GM12878 (cell line): ENCODE data around the gene ZMAT3. TPM values are rescaled to one million over a fixed set of nuclear protein-coding genes. Genes with fewer than 3 reads are reported as not detected.

Source experiments
- ATAC-seq: fragments of 200-7000 bp; cut with Tn5 transposase; 3 replicates; pipeline ENCODE4 v1.9.1; 2020; ENCODE audit warnings: mild to moderate bottlenecking, moderate library complexity
- BruUV-seq: library from RNA; stranded (reverse); fragments of 400-500 nt; replicated peaks from 2 replicates; lab custom pipeline; 2021; lab: Mats Ljungman, UMichigan
- CTCF ChIA-PET: fragments of 300-600 bp; sonication (Branson Sonifier 250); formaldehyde crosslinking; extraction: SDS; loops from one replicate; lab custom pipeline; 2021; ENCODE audit warnings: inconsistent platforms; lab: Yijun Ruan, JAX
- POLR2A ChIA-PET: fragments of 350-600 bp; formaldehyde crosslinking; extraction: SDS; loops from one replicate; lab custom pipeline; 2021; ENCODE audit warnings: inconsistent platforms; lab: Charles Lee
- RAD21 ChIA-PET: fragments of 300-600 bp; sonication (Branson Sonifier 250); formaldehyde crosslinking; loops from one replicate; lab custom pipeline; 2023; ENCODE audit warnings: antibody characterized with exemption; ENCODE audit not compliant: unreplicated experiment; lab: Charles Lee
- SMC1A ChIA-PET: fragments of 300-600 bp; sonication (Branson Sonifier 250); formaldehyde crosslinking; loops from one replicate; lab custom pipeline; 2023; ENCODE audit not compliant: unreplicated experiment, uncharacterized antibody; lab: Charles Lee
- DNase-seq: peaks from one replicate; pipeline ENCODE4 v3.0.0-alpha.2; 2011; ENCODE audit warnings: low read depth, low spot score
- FAIRE-seq: peaks from 3 replicates; lab custom pipeline; 2011; peaks lifted over from hg19 to GRCh38; lab: Jason Lieb, UNC
- H2AFZ ChIP-seq: 2 replicates; pipeline ENCODE4 v1.6.0; 2011; ENCODE audit warnings: low read depth, low read length, control low read depth; ENCODE audit not compliant: control insufficient read depth
- H3K27ac ChIP-seq: 2 replicates; pipeline ENCODE4 v1.5.1; 2011; ENCODE audit warnings: control low read depth; ENCODE audit not compliant: control insufficient read depth, insufficient read depth
- H3K27me3 ChIP-seq, 2 experiments: replicated peaks in 1 of 2; 2 replicates each; pipeline versions ENCODE4 v1.6.0 to v1.6.1; 2011; ENCODE audit warnings: low read length in 1 of 2; ENCODE audit not compliant: control insufficient read depth in 2 of 2, insufficient read depth in 2 of 2
- H3K36me3 ChIP-seq, 2 experiments: 2 replicates each; pipeline ENCODE4 v1.5.1; 2011; ENCODE audit warnings: low read length in 1 of 2; ENCODE audit not compliant: control insufficient read depth in 2 of 2, insufficient read depth in 2 of 2
- H3K4me1 ChIP-seq: 2 replicates; pipeline ENCODE4 v1.6.1; 2011; ENCODE audit warnings: mild to moderate bottlenecking, low read length, moderate library complexity, mixed read lengths; ENCODE audit not compliant: control insufficient read depth, insufficient read depth
- H3K4me2 ChIP-seq: 2 replicates; pipeline ENCODE4 v1.6.0; 2011; ENCODE audit warnings: control low read depth; ENCODE audit not compliant: control insufficient read depth, insufficient read depth
- H3K4me3 ChIP-seq: fragments of 200-600 bp; sonication (generic); 2 replicates; pipeline ENCODE4 v1.5.1; 2016
- H3K79me2 ChIP-seq: 2 replicates; pipeline ENCODE4 v1.6.0; 2011; ENCODE audit warnings: low read length; ENCODE audit not compliant: control insufficient read depth, insufficient read depth
- H3K9ac ChIP-seq: 2 replicates; pipeline ENCODE4 v1.8.0; 2011; ENCODE audit warnings: low read length, control low read depth, mixed read lengths; ENCODE audit not compliant: control insufficient read depth, insufficient read depth
- H3K9me3 ChIP-seq: replicated peaks from 3 replicates; pipeline ENCODE4 v1.5.1; 2011; ENCODE audit warnings: mild to moderate bottlenecking, low read length; ENCODE audit not compliant: control insufficient read depth, insufficient read depth
- H4K20me1 ChIP-seq: 2 replicates; pipeline ENCODE4 v1.6.0; 2011; ENCODE audit not compliant: control insufficient read depth, insufficient read depth
- ATF7 ChIP-seq: fragments of 450-650 bp; IDR thresholded peaks from 2 replicates; pipeline ENCODE4 v1.6.1; 2016; ENCODE audit warnings: low read depth, mild to moderate bottlenecking
- CREB1 ChIP-seq: IDR thresholded peaks from 2 replicates; pipeline ENCODE4 v1.6.1; 2012; ENCODE audit warnings: low read depth, mild to moderate bottlenecking, inconsistent platforms
- EGR1 ChIP-seq, 2 experiments: IDR thresholded peaks; 1 replicate in 1 of 2; 2 replicates in 1 of 2; pipeline ENCODE4 v1.6.1; 2011 to 2012; ENCODE audit warnings: low read depth in 2 of 2, low read length in 2 of 2, borderline replicate concordance in 1 of 2, mild to moderate bottlenecking in 1 of 2, moderate library complexity in 1 of 2
- FOXM1 ChIP-seq: IDR thresholded peaks from 2 replicates; pipeline ENCODE4 v1.6.1; 2012; ENCODE audit warnings: low read depth, mild to moderate bottlenecking, inconsistent platforms, low read length, moderate library complexity
- HDAC6 ChIP-seq: fragments of 200-600 bp; sonication (generic); IDR thresholded peaks from one replicate; pipeline ENCODE4 v1.8.0; 2017; ENCODE audit warnings: antibody characterized with exemption; ENCODE audit not compliant: unreplicated experiment
- MEF2B ChIP-seq: fragments of 450-650 bp; IDR thresholded peaks from 2 replicates; pipeline ENCODE4 v1.6.1; 2018; ENCODE audit warnings: mild to moderate bottlenecking, moderate library complexity; ENCODE audit not compliant: partially characterized antibody, poor library complexity, severe bottlenecking
- NBN ChIP-seq: fragments of 450-650 bp; IDR thresholded peaks from 2 replicates; pipeline ENCODE4 v1.6.1; 2016
- PML ChIP-seq: IDR thresholded peaks from 2 replicates; pipeline ENCODE4 v1.6.1; 2012; ENCODE audit warnings: low read length, inconsistent platforms
- POLR2AphosphoS2 ChIP-seq: IDR thresholded peaks from 2 replicates; pipeline ENCODE4 v1.6.1; 2011; ENCODE audit warnings: low read depth, mild to moderate bottlenecking, low read length, improper control_type of control experiment, moderate library complexity
- RUNX3 ChIP-seq: IDR thresholded peaks from 2 replicates; pipeline ENCODE4 v1.6.1; 2012; ENCODE audit warnings: low read length, inconsistent platforms
- SPI1 ChIP-seq: IDR thresholded peaks from 2 replicates; pipeline ENCODE4 v1.6.1; 2011; ENCODE audit warnings: low read depth, mild to moderate bottlenecking, low read length, moderate library complexity, borderline replicate concordance; ENCODE audit not compliant: insufficient read depth
- YY1 ChIP-seq: IDR thresholded peaks from 2 replicates; pipeline ENCODE4 v1.6.1; 2011; ENCODE audit warnings: low read depth, mild to moderate bottlenecking, low read length
- ZNF207 ChIP-seq: fragments of 450-650 bp; IDR thresholded peaks from 2 replicates; pipeline ENCODE4 v1.6.1; 2014; ENCODE audit warnings: antibody characterized with exemption, mild to moderate bottlenecking, borderline replicate concordance
- ZNF24 ChIP-seq: fragments of 450-650 bp; IDR thresholded peaks from 2 replicates; pipeline ENCODE4 v1.6.1; 2017; ENCODE audit warnings: antibody characterized with exemption, mild to moderate bottlenecking
- WGBS: methylation state at CpG from one replicate; pipeline ENCODE4 v1.1.6; 2016; ENCODE audit warnings: low lambda C conversion rate; ENCODE audit not compliant: insufficient replicate concordance, insufficient coverage; ENCODE audit errors: missing lambda C conversion rate; 5-methylcytosine and 5-hydroxymethylcytosine counted together
- in situ Hi-C: fragments of 300-500 bp; cut with MboI; formaldehyde crosslinking; loops from 9 replicates; pipeline ENCODE4 v1.14.3; 2018; ENCODE audit warnings: mixed read lengths
- intact Hi-C: fragments of 100-400 bp; cut with micrococcal nuclease; formaldehyde crosslinking; loops from one replicate; pipeline ENCODE4 v1.14.2; 2022; ENCODE audit not compliant: unreplicated experiment
- polyA plus RNA-seq, 11 experiments: library from polyadenylated mRNA; depleted of rRNA in 4 of 11; unstranded in 6 of 11; stranded (reverse) in 5 of 11; fragments of >200 nt; fragmentation: Nextera tagmentation in 4 of 11; fragmentation: Illumina TruSeq in 1 of 11; extraction: Ambion mirVana in 4 of 11; extraction: Trizol in 1 of 11; gene quantifications; 1 replicate in 1 of 11; 2 replicates in 10 of 11; pipeline versions ENCODE4 v1.2.1 to v1.2.3, GENCODE V29; 2011 to 2016; ENCODE audit warnings: inconsistent platforms in 2 of 11, missing spikeins in 2 of 11, low read depth in 1 of 11
- total RNA-seq, 4 experiments: library from RNA; depleted of rRNA in 3 of 4; stranded (reverse); fragments of >200 nt in 3 of 4; fragmentation: Illumina TruSeq in 1 of 4; extraction: Trizol in 1 of 4; gene quantifications; 2 replicates each; pipeline versions ENCODE4 v1.2.1 to v1.2.3, GENCODE V29; 2013 to 2021

The ZMAT3 gene
- total and polyA plus RNA-seq, 10 of the 15 experiments (the other 5 are each of a cell fraction or from before 2014, with no cell fraction given) = 6.2 to 55.9 (median 25.8) TPM

GRCh38 chr3:179073816-179074215, 2.2 kb upstream of the ZMAT3 start:
- 96% methylated on average over 2 of the region's 2 CpGs for WGBS
- Histone ChIP-seq H3K36me3 (no peaks in the 10 kb centered on the region), H3K4me2 (0 out of 2 replicates have a peak overlapping the region, but pooled peaks have one; percentile 34), H4K20me1 (no peaks in the 10 kb centered on the region), H3K27ac (peak overlapping the region; percentile 25), H3K9me3 (no peaks in the 10 kb centered on the region), H2AFZ (no peak overlapping the region; the same call in 1 of the 2 replicates), H3K9ac (no peak overlapping the region), H3K79me2 (peaks cover 32% of the 10 kb centered on the region), H3K4me1 (peaks cover 23% of the 10 kb centered on the region), H3K4me3 (no peak overlapping the region), H3K27me3 (no peaks in the 10 kb centered on the region)
- ChIA-PET RAD21 (interaction anchor here (0.7 to 2.1 kb wide), 5 partner anchors 10 to 74 kb away, joined by 3 to 5 read pairs (median 3); no protein-coding TSS in a partner anchor), POLR2A (interaction anchor here (0.7 to 1.8 kb wide), 5 partner anchors 10 to 490 kb away, joined by 3 to 8 read pairs (median 5); no protein-coding TSS in a partner anchor), CTCF (interaction anchor here (0.6 to 3.4 kb wide), 10 partner anchors 9 to 1527 kb away, joined by 3 to 9 read pairs (median 4); no protein-coding TSS in a partner anchor), SMC1A (interaction anchor here (0.5 to 3.8 kb wide), 13 partner anchors 8 to 248 kb away, joined by 3 to 24 read pairs (median 3); no protein-coding TSS in a partner anchor)
- DNase-seq (no peak), ATAC-seq (no peak), FAIRE-seq (no peak)
- BruUV-seq = no TSS peak
- intact Hi-C loops = loop anchor here (10.0 kb wide), 1 partner anchor 639 kb away; no protein-coding TSS in a partner anchor
- 0 out of 2 replicates have a peak, but pooled peaks have one; percentile 16 for TF ChIP-seq FOXM1
- peak; percentile 54 for TF ChIP-seq RUNX3
- TF ChIP-seq YY1 = 0 out of 2 replicates have a peak, but pooled peaks have one; percentile 43
- no peak for TF ChIP-seq HDAC6
- TF ChIP-seq POLR2AphosphoS2 = no peak
- TF ChIP-seq, all 136 proteins: peak for 3
- in situ Hi-C loops = loop anchor here (25.0 kb wide), 1 partner anchor 888 kb away; no protein-coding TSS in a partner anchor

- ATAC-seq (peak; percentile 48), DNase-seq (no peak), FAIRE-seq (no peak)
- ChIA-PET CTCF (interaction anchor here (3.4 to 9.1 kb wide), 4 partner anchors 8 to 56 kb away, joined by 8 to 124 read pairs (median 111); no protein-coding TSS in a partner anchor), RAD21 (interaction anchor here (0.6 to 12.8 kb wide), 7 partner anchors 24 to 880 kb away, joined by 3 to 231 read pairs (median 5); partner anchors contain the start of gene PIK3CA), POLR2A (interaction anchor here (0.6 to 13.4 kb wide), 7 partner anchors 13 to 490 kb away, joined by 3 to 138 read pairs (median 14); partner anchors contain the start of genes ACTL6A, MFN1 and PIK3CA)
- peaks cover 50% of the 10 kb centered on the region for H3K79me2 ChIP-seq
- 2% methylated on average over 7 of the region's 7 CpGs for WGBS
- peak overlapping the region; percentile 93 for H2AFZ ChIP-seq
- peak overlapping the region; percentile 92 for H3K27ac ChIP-seq
- peaks cover 0 to 4% of the 10 kb centered on the region in 2 experiments; a peak in 1 of 4 replicates for H3K36me3 ChIP-seq
- H3K4me2 ChIP-seq = peak overlapping the region; percentile 92
- in situ Hi-C loops = loop anchor here (25.0 kb wide), 1 partner anchor 890 kb away; no protein-coding TSS in a partner anchor
- H3K4me1 ChIP-seq = peaks cover 23% of the 10 kb centered on the region
- TF ChIP-seq ZNF207 (0 out of 2 replicates have a peak, but pooled peaks have one; percentile 10), ZNF24 (no peak), PML (0 out of 2 replicates have a peak, but pooled peaks have one; percentile 9), NBN (0 out of 2 replicates have a peak, but pooled peaks have one; percentile 20), SPI1 (peak; percentile 57), CREB1 (0 out of 2 replicates have a peak, but pooled peaks have one; percentile 15), EGR1 (IDR thresholded peaks at IDR 0.05; ENCODE audit: borderline replicate concordance in 1 of 2, low read depth in 2 of 2, low read length in 2 of 2) (peak in 1 of 2 experiments; percentile 79; a peak in 2 of 3 replicates), ATF7 (peak; percentile 12; the same call in 1 of the 2 replicates), MEF2B (no peak), RUNX3 (peak; percentile 14)
- TF ChIP-seq, all 136 proteins: peak for 8
- SMC1A ChIA-PET = interaction anchor here (0.6 to 13.5 kb wide), 9 partner anchors 11 to 1744 kb away, joined by 3 to 225 read pairs (median 22); partner anchors contain the start of gene PIK3CA
- Histone ChIP-seq H3K27me3 (no peaks in the 10 kb centered on the region), H3K9ac (peak overlapping the region; percentile 77), H3K4me3 (peak overlapping the region; percentile 70), H3K9me3 (no peaks in the 10 kb centered on the region), H4K20me1 (no peaks in the 10 kb centered on the region)
- intact Hi-C loops = loop anchor here (10.0 kb wide), 1 partner anchor 637 kb away; no protein-coding TSS in a partner anchor
- TSS peak; percentile 84 for BruUV-seq
Measured at GRCh38 chr3:179072100-179072438, 460 bp upstream of the ZMAT3 start.
